DOHH2 (cell line): ENCODE data around the gene DUS4L.

Experiments
- CTCF ChIP-seq: fragments of 200-600 bp; sonication (generic); IDR thresholded peaks from one replicate; pipeline ENCODE4 v1.5.1; 2014; ENCODE audit warnings: antibody characterized with exemption, mild to moderate bottlenecking, low read depth, low read length; ENCODE audit not compliant: poor library complexity, severe bottlenecking
- EZH2phosphoT487 ChIP-seq: fragments of 200-600 bp; sonication (generic); IDR thresholded peaks from 2 replicates; pipeline ENCODE4 v1.6.1; 2017; ENCODE audit warnings: borderline replicate concordance, mild to moderate bottlenecking, antibody characterized with exemption, low read length, moderate library complexity, mixed read lengths

DNA sequence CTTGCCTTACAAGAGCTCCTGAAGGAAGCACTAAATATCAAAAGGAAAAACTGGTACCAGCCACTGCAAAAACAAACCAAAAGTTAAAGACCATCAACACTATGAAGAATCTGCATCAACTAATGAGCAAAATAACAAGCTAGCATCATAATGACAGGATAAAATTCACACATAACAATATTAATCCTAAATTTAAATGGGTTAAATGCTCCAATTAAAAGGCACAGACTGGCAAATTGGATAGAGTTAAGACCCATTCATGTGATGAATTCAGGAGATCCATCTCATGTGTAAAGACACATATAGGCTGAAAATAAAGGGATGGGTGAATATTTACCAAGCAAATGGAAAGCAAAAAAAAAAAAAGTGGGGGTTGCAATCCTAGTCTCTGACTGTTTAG is 29.6 kb upstream of the DUS4L start:
- TF ChIP-seq CTCF (no peak), EZH2phosphoT487 (no peak)
